SKM-1 (cell line): ENCODE measurements around the gene STT3A.
A peak's percentile ranks its signal among the peaks of the same experiment; 100 is the strongest.

ENCODE experiments used
- DNase-seq: peaks from one replicate; lab custom pipeline; 2025; ENCODE audit not compliant: unreplicated experiment; lab: John Stamatoyannopoulos, UW

The STT3A gene

DNA sequence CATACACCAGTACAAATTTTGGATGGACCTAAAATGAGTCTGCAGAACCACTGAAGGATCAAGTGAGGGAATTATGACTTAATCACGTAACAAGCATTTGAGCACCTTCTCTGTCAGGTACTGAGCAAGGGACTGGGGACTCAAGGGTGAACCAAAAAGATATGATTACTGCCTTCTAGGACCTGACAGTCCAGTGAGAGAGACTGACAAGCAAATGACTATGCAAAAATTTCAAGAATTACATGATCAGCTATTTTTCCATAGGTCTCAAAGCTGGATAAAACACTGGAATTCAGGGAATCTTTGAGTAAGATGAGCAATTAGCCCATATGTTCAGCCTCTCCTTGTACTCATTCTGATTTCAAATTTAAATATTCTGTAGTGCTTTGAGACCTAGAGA is 5.2 kb upstream of the STT3A start:
- DNase-seq: no peak

GRCh38 chr11:125588505-125588904 is 4.1 kb upstream of the STT3A start:
- DNase-seq: no peak

GRCh38 chr11:125591649-125592304 is 875 bp upstream of the STT3A start:
- no peak for DNase-seq

GRCh38 chr11:125593114-125593820 is 615 bp downstream of the STT3A start:
- no peak for DNase-seq

- no peak for DNase-seq
Observed at GRCh38 chr11:125594958-125595357, 2.3 kb downstream of the STT3A start.

- DNase-seq: no peak
Observed at GRCh38 chr11:125600663-125601062, 8.0 kb downstream of the STT3A start.

DNA sequence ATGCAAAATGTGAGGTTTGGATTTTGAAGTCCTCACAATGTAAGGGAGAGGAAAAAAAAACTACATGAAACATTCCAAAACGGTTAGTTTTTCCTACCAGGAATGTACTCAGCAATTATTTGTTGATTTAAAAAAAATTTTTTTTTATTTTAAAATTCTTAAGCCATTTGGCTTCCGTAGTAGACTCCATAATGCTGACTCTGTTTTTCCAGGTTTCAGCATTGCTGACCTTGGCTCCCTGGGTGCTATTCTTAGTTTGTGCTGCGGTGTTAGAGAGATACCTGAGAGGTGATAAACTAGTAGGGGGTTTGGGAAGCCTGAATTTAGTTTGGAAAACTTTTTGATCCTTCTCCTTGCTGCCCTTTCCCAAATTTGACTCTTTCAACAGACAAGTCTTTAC is 10.6 kb downstream of the STT3A start:
- DNase-seq: no peak

GRCh38 chr11:125605417-125605816 is 12.8 kb downstream of the STT3A start:
- DNase-seq: no peak

- DNase-seq: no peak
Observed at GRCh38 chr11:125609545-125609944, 16.9 kb downstream of the STT3A start.

- DNase-seq: no peak
Observed at GRCh38 chr11:125618383-125618782, 25.7 kb downstream of the STT3A start.

GRCh38 chr11:125621995-125622394 is 29.3 kb downstream of the STT3A start:
- DNase-seq: no peak

GRCh38 chr11:125623064-125623463 is 30.4 kb downstream of the STT3A start:
- no peak for DNase-seq

GRCh38 chr11:125624756-125625213 is 32.1 kb downstream of the STT3A start, which contains the start of gene CHEK1:
CHEK1 (plus strand) TSS chr11:125625163; CDS start chr11:125626769, 1,606 bp downstream.
- DNase-seq: no peak

- DNase-seq: no peak
Observed at GRCh38 chr11:125625225-125625629, 32.6 kb downstream of the STT3A start.

DNA sequence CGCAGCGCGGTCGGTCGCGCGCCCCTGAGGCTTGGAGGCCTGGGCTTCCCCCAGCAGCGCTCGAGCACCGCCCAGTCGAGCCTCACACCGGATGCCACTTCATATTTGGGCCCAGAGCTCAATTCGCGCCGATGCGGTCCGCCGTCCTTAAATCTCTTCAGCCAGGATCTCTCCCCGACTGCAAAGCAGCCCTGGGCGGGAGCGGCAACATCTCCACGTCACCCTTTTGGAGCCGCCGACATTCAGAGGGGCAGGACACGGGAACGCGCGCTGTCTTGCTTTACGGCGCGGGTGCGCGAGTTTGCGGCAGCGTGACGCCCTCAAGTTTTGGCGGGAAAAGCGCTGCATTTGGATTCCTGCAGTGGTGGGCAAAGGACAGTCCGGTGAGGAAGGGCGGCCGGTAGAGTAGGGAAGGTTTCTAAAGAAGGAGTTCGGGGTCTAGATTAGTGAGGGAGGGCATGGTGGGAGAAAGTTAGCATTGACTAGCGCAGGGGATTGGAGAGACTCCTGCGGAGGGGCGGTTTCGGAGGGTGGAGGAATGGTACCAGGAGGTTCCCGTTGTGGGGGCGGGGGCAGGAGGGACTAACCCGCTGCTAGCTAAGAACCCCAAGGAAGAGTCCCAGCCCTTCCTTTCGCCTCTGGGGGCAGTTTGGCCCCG is 33.1 kb downstream of the STT3A start:
- DNase-seq: peak; percentile 76

- DNase-seq: no peak
Observed at GRCh38 chr11:125626288-125626950, 33.8 kb downstream of the STT3A start.

DNA sequence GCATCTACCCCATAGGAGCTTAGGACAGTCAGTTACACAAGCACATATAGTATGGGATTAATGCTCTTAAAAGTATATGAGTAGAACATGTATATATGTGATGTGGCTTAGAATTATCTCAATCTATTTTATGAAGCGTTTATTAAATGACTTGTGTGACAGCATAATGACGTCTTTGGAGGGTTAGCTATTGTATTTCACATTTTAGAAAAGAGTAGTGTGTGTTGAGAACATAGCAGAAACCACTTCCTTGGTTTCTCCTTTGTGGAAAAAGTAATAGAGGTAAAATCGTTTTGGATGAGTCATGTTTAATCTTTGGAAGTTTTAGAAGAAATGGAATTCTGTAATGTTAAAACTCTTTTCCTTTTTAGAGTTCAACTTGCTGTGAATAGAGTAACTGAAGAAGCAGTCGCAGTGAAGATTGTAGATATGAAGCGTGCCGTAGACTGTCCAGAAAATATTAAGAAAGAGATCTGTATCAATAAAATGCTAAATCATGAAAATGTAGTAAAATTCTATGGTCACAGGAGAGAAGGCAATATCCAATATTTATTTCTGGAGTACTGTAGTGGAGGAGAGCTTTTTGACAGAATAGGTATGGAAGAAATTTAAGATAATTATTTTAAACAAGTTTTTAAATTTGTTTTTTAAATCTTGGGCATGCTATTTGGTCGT is 34.7 kb downstream of the STT3A start:
- no peak for DNase-seq

GRCh38 chr11:125637840-125638239 is 45.2 kb downstream of the STT3A start:
- no peak for DNase-seq

DNA sequence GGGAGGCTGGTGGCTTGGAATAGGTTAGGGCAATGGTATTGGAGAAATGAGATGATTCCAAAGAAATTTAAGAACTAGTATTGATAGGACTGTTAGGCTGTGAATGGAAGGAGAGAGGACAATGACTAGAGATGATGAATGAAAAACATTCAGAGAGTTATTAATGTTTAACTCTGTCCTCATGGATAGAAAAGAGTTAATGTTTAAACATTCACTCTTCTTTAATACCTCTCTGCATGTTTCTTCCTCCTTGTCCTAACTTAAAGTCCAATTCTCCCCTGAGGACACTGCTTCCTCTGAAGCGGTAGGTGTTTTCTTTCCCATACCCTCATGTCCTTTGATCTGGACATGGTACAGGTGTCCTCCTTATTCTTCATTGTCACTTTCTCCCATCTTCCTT is 45.7 kb downstream of the STT3A start:
- no peak for DNase-seq

GRCh38 chr11:125645871-125646270 is 53.2 kb downstream of the STT3A start:
- DNase-seq: no peak
